Upper lobe of right lung (tissue), 1 donor: ENCODE data around the gene CHST3. TPM values are rescaled to one million over a fixed set of nuclear protein-coding genes. Genes with fewer than 3 reads are reported as not detected.
"Not testable (repeated sequence)": the region's sequence is repeated elsewhere in the genome, so short reads cannot be mapped to it uniquely, and the experiment has no call there.

ENCODE experiments used
- ATAC-seq: fragments of 200-7000 bp; cut with Tn5 transposase; one replicate; pipeline ENCODE4 v1.9.1; 2020; ENCODE audit warnings: mild to moderate bottlenecking, moderate library complexity
- DNase-seq: peaks from one replicate; pipeline ENCODE4 v3.0.0-alpha.2; 2020
- H3K27ac ChIP-seq: fragments of 200-600 bp; one replicate; pipeline ENCODE4 v1.8.0; 2022
- H3K27me3 ChIP-seq: fragments of 200-600 bp; one replicate; pipeline ENCODE4 v1.8.0; 2022; ENCODE audit warnings: mild to moderate bottlenecking
- H3K36me3 ChIP-seq: fragments of 200-600 bp; one replicate; pipeline ENCODE4 v1.8.0; 2022
- H3K4me1 ChIP-seq: fragments of 200-600 bp; one replicate; pipeline ENCODE4 v1.8.0; 2022
- H3K4me3 ChIP-seq: fragments of 200-600 bp; one replicate; pipeline ENCODE4 v1.8.0; 2022; ENCODE audit warnings: mild to moderate bottlenecking
- H3K9me3 ChIP-seq: fragments of 200-600 bp; one replicate; pipeline ENCODE4 v1.8.0; 2022
- intact Hi-C: fragments of 100-400 bp; cut with DNase I; formaldehyde crosslinking; loops from one replicate; pipeline ENCODE4 v1.11.0; 2022
- total RNA-seq: library from RNA; stranded (reverse); fragmentation: NEBNext Ultra II Directional; extraction: Animal tissue kit (Norgen Biotek cat#: 25700); gene quantifications from one replicate; pipeline ENCODE4 v1.2.1, GENCODE V29; 2021
- TF ChIP-seq, protein P1 (sequence below): fragments of 200-600 bp; IDR thresholded peaks from one replicate; pipeline ENCODE4 v1.8.0; 2022; ENCODE audit warnings: antibody characterized with exemption
- donor health status: DM: no; HTN: yes; CAD: no; lungs with severe emphysema.

The CHST3 gene
- total RNA-seq, 1 donor from 2014 or later: 15.6 TPM

DNA sequence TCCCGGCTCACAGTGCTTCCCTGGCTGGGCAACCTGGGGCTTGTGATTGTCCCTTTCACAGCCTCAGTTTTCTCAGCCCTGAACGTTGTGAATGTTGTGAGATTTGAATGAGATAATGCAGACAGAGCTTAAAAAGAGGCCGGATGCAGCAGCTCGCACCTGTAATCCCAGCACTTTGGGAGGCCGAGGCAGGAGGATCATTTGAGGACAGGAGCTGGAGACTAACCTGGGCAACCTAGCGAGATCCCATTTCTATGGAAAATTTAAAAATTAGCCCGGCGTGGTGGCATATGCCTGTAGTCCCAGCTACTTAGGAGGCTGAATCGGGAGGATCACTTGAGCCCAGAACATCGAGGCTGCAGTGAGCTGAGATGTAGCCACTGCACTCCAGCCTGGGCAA is 67.5 kb downstream of the CHST3 start:
- no peaks in the 10 kb centered on the region for H3K27me3 ChIP-seq
- ATAC-seq (no peak), DNase-seq (no peak)
- H3K27ac ChIP-seq: no peak overlapping the region
- no peaks in the 10 kb centered on the region for H3K36me3 ChIP-seq
- no peaks in the 10 kb centered on the region for H3K4me1 ChIP-seq
- H3K4me3 ChIP-seq: no peak overlapping the region
- TF ChIP-seq, protein P1, sequence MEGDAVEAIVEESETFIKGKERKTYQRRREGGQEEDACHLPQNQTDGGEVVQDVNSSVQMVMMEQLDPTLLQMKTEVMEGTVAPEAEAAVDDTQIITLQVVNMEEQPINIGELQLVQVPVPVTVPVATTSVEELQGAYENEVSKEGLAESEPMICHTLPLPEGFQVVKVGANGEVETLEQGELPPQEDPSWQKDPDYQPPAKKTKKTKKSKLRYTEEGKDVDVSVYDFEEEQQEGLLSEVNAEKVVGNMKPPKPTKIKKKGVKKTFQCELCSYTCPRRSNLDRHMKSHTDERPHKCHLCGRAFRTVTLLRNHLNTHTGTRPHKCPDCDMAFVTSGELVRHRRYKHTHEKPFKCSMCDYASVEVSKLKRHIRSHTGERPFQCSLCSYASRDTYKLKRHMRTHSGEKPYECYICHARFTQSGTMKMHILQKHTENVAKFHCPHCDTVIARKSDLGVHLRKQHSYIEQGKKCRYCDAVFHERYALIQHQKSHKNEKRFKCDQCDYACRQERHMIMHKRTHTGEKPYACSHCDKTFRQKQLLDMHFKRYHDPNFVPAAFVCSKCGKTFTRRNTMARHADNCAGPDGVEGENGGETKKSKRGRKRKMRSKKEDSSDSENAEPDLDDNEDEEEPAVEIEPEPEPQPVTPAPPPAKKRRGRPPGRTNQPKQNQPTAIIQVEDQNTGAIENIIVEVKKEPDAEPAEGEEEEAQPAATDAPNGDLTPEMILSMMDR: no peak
- intact Hi-C loops: no loop called here
- H3K9me3 ChIP-seq: no peaks in the 10 kb centered on the region

DNA sequence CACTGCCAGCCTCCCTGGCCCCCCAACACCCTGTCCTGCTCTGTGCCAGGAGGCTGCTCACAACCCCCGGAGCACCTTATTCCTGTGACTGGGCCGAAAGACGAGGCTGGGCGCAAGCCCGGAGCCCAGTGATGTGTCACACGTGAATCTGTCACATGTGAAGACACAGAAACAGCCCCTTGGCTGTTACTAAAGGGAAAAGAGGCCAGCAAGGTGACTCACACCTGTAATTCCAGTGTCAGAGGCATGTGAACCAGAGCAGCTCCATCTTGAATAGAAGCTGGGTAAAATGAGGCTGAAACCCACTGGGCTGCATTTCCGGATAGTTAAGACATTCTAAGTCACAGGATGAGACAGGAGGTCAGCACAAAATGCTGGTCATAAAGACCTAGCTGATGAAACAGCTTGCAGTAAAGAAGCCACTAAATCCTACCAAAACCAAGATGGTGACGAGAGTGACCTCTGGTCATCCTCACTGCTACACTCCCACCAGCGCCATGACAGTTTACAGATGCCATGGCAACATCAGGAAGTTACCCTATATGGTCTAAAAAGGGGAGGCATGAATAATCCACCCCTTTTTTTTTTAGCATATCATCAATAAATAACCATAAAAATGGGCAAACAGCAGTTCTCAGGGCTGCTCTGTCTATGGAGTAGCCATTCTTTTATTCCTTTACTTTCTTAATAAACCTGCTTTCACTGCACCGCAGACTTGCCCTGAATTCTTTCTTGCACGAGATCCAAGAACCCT is 68.4 kb downstream of the CHST3 start:
- not testable (repeated sequence) for DNase-seq

DNA sequence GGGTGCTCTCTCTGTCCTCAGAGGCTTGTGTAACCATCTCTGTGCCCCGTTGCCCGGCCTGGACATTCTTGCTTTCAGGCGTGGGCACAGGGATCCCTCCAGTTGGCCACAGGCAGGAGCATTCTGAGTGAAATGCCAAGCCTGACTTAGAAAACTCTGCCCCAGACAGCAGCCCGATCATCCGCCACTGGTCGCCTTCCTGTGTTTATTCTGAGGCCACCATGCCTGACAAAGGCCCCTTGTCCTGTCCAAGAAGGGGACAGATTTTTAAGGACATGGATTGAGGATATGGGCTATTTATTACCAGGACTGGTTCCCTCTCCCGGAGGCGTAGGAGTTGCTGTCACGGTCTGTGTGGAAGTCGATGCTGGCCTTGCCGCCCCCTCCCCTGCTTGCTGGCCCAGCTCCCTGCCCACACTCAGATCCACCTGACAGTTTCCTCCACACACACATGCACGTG is 69.9 kb downstream of the CHST3 start:
- ATAC-seq (no peak), DNase-seq (no peak)
- Histone ChIP-seq H3K4me1 (no peaks in the 10 kb centered on the region), H3K27me3 (no peaks in the 10 kb centered on the region), H3K36me3 (no peaks in the 10 kb centered on the region), H3K9me3 (no peaks in the 10 kb centered on the region), H3K4me3 (no peak overlapping the region), H3K27ac (no peak overlapping the region)
- intact Hi-C loops: no loop called here
- TF ChIP-seq, protein P1: no peak

More for the DNA sequence above, 68.4 kb downstream of the CHST3 start:
- ATAC-seq, H3K27me3 ChIP-seq, H3K4me1 ChIP-seq, H3K36me3 ChIP-seq, H3K9me3 ChIP-seq, H3K4me3 ChIP-seq, intact Hi-C loops, H3K27ac ChIP-seq: not testable (repeated sequence)

DNA sequence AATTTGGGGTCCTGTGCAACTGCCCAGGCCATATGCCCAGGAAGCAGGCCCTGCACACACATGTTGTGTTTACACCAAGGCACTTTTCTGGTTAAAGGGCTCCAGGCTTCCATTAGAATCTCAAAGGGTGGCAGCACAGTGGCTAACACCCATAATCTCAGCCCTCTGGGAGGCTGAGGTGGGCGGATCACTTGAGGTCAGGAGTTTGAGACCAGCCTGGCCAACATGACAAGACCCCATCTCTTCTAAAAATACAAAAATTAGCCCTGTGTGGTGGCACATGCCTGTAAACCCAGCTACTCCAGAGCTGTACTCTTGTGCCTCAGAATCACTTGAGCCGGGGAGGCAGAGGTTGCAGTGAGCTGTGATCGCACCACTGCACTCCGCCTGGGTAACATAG is 70.6 kb downstream of the CHST3 start:
- Histone ChIP-seq H3K4me3 (no peak overlapping the region), H3K9me3 (no peaks in the 10 kb centered on the region), H3K4me1 (no peaks in the 10 kb centered on the region), H3K36me3 (no peaks in the 10 kb centered on the region), H3K27ac (no peak overlapping the region), H3K27me3 (no peaks in the 10 kb centered on the region)
- intact Hi-C loops: no loop called here
- TF ChIP-seq, protein P1: no peak
- DNase-seq: no peak
- ATAC-seq: no peak

DNA sequence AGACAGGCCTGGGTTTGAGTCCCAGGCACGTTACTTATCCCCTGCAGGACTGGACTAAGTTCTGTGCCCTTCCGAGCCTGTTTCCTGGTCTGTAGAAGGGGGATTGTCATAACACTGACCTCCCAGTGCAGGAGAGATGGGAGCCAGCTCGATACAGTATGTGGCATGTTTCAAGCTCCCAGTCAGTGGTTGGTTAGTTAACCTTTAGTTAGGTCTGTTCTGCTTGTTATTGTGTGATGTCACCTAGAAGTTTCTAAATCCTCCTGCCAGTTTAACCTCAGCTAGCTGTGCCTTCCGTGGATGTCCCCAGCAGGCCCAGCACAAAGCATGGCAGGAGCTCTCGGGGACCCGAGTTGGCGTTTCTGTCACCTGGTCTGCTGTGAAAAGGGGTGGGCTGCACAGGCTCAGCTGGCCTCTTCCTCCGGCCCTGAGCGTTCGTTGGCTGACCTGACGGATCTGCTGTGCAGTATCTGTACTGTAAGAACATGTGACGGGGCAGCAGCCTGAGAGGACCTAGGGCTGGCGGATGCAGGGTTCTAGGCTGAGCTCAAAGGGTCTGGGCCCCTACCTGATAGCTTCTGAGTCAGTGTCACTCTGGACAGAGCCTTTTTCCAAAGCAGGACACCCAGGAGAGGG is 71.2 kb downstream of the CHST3 start:
- Histone ChIP-seq H3K27ac (no peak overlapping the region), H3K4me1 (no peaks in the 10 kb centered on the region), H3K27me3 (no peaks in the 10 kb centered on the region), H3K4me3 (no peak overlapping the region), H3K9me3 (no peaks in the 10 kb centered on the region), H3K36me3 (no peaks in the 10 kb centered on the region)
- TF ChIP-seq, protein P1: no peak
- DNase-seq (no peak), ATAC-seq (no peak)
- intact Hi-C loops: no loop called here

DNA sequence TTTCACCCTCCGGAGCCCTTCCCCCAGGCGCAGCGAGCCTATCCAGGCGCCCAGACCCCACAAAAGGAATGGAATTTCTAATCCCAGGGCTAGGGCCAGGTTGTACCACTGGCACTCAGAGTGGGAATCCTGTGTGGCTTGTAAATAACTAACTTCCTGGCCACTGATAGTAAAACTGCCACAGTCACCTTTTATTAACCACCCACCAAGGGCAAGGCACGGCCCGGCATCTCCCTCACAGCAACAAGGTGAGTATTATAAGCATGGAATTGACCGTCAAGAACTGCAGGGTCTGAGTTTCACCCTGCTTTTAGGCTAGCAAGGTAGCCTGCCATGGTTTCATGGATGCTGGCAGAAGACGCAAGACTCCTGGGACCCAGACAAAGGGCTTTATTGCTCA is 73.1 kb downstream of the CHST3 start:
- no peak for DNase-seq
- ATAC-seq: no peak
- Histone ChIP-seq H3K4me3 (no peak overlapping the region), H3K4me1 (no peaks in the 10 kb centered on the region), H3K36me3 (no peaks in the 10 kb centered on the region), H3K9me3 (no peaks in the 10 kb centered on the region), H3K27ac (no peak overlapping the region), H3K27me3 (no peaks in the 10 kb centered on the region)
- intact Hi-C loops: no loop called here
- TF ChIP-seq, protein P1: no peak
